Measurements from ENCODE around the gene PACS2. TPM values are rescaled to one million over a fixed set of nuclear protein-coding genes. Genes with fewer than 3 reads are reported as not detected.

The PACS2 gene
- total RNA-seq, 1 experiment from 2014 or later = 43.4 TPM

- peaks cover 21% of the 10 kb centered on the region for H3K4me1 ChIP-seq
- no peak overlapping the region for H3K4me3 ChIP-seq
- H3K9me3 ChIP-seq (replicated peaks) = no peaks in the 10 kb centered on the region
- no peak for DNase-seq
- no peaks in the 10 kb centered on the region for H3K27me3 ChIP-seq
- H3K36me3 ChIP-seq = peaks cover 40% of the 10 kb centered on the region
- H3K27ac ChIP-seq = no peak overlapping the region
These were observed 130.7 kb downstream of the PACS2 start for GRCh38 chr14:105445290-105445689.

DNA sequence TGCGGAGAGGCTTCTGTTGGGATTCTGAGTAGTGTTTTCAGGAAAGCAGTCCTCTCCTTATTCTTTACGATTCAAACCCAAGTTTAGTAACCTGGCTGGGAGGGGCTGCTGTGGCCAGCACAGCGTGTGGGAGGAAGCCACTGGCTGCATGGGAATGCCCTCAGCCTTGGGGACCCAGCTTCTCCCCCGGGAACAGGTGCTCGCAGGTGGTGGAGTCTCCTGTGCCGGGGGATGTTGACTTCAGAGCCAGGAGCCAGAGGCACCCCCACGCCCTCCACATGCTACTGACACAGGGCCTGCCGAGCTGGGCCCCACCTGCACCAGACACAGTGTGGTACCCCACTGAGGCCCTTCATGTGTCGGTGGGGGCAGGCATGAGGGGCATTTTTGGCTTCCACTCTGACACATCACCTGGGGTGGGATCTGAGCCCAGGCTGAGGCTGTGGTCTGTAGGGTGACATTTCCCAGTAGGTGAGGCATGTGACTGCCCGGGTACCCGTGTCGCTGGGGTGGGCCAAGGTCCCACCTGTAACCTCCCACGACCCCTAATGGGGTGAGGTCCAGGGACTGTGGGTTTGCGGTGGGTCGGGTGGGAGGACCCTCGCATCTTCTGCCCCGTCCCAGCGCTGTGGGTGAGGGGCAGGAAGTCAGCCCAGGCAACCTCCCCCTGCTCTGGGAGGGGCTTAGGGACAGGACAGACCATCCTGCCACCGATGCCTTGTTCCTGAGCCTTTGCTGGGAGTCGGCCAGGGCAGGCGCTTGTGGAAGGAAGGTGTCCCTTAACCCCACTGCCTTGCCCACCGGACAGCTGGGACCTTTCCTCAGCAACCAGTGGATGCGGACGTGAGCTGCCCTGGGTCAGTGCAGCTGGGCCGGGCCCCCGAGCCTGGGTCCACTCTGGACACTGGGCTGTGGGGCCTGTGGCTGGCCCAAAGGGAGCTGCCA lies 131.6 kb downstream of the PACS2 start:
- no peak overlapping the region for H3K27ac ChIP-seq
- no peak for DNase-seq
- no peaks in the 10 kb centered on the region for H3K27me3 ChIP-seq
- peaks cover 21% of the 10 kb centered on the region for H3K4me1 ChIP-seq
- H3K36me3 ChIP-seq = peaks cover 35% of the 10 kb centered on the region
- no peaks in the 10 kb centered on the region for H3K9me3 ChIP-seq (replicated peaks)
- H3K4me3 ChIP-seq = no peak overlapping the region

DNA sequence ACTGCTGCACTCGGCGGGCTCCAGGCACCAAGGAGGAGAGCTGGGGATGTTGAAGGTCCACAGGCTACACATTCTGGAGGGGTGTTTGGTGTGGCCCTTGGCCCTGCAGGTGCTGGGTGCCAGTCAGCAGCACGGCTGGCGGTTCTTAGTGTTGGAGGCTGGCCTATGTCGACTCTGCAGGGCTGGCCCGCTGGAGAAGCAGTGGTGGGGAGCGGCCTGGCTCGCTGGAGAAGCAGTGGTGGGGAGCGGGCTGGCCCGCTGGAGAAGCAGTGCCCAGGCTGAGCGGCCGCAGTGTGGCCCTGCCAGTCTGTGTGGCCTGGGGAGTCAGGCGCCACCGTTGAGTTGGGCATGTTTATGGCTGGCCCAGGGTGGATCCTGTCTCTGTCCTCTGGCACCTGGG lies 132.4 kb downstream of the PACS2 start:
- no peaks in the 10 kb centered on the region for H3K27me3 ChIP-seq
- peak overlapping the region; percentile 1; the same call in 1 of the 2 replicates for H3K27ac ChIP-seq
- no peak overlapping the region for H3K4me3 ChIP-seq
- peaks cover 21% of the 10 kb centered on the region for H3K4me1 ChIP-seq
- peaks cover 34% of the 10 kb centered on the region for H3K36me3 ChIP-seq
- H3K9me3 ChIP-seq (replicated peaks) = no peaks in the 10 kb centered on the region
- DNase-seq = no peak

Other genes starting within 250 kb of the PACS2 start
- 0.40 and 0.63 TPM in 2 replicates for gene GPR132, start 249.3 kb upstream of the PACS2 start, total RNA-seq (2014; rRNA removed; shearing (Covaris generic))
- gene JAG2, start 146.0 kb upstream of the PACS2 start, total RNA-seq (2014; rRNA removed; shearing (Covaris generic)) = 24.7 and 28.1 TPM in 2 replicates
- 65.9 and 92.3 TPM in 2 replicates for gene NUDT14, start 133.4 kb upstream of the PACS2 start, total RNA-seq (2014; rRNA removed; shearing (Covaris generic))
- not detected in 2 replicates for gene BTBD6, start 66.2 kb upstream of the PACS2 start, total RNA-seq (2014; rRNA removed; shearing (Covaris generic))
- 29.3 and 31.4 TPM in 2 replicates for gene BRF1, start 13.7 kb upstream of the PACS2 start, total RNA-seq (2014; rRNA removed; shearing (Covaris generic))
- 0.06 and 0.20 TPM in 2 replicates for gene TEX22, start 83.8 kb downstream of the PACS2 start, total RNA-seq (2014; rRNA removed; shearing (Covaris generic))
- 91.7 and 117 TPM in 2 replicates for gene MTA1, start 105.1 kb downstream of the PACS2 start, total RNA-seq (2014; rRNA removed; shearing (Covaris generic))
- 68.2 and 71.7 TPM in 2 replicates for gene CRIP2, start 160.1 kb downstream of the PACS2 start, total RNA-seq (2014; rRNA removed; shearing (Covaris generic))
- gene CRIP1, start 172.1 kb downstream of the PACS2 start, total RNA-seq (2014; rRNA removed; shearing (Covaris generic)) = 0.14 TPM in 1 of 2 replicates, not detected in the other
- 30.9 and 37.4 TPM in 2 replicates for gene TEDC1, start 176.5 kb downstream of the PACS2 start, total RNA-seq (2014; rRNA removed; shearing (Covaris generic))
- gene TMEM121, start 211.8 kb downstream of the PACS2 start, total RNA-seq (2014; rRNA removed; shearing (Covaris generic)) = 4.4 and 4.8 TPM in 2 replicates

Measured in SJCRH30 (cell line).